Lung (tissue), 12 donors: ENCODE measurements around the gene DACT3. TPM values are rescaled to one million over a fixed set of nuclear protein-coding genes. Genes with fewer than 3 reads are reported as not detected.

Experiments
- ATAC-seq: fragments of 200-7000 bp; cut with Tn5 transposase; one replicate; pipeline ENCODE4 v1.9.1; 2020; ENCODE audit warnings: moderate number of reproducible peaks; ENCODE audit not compliant: insufficient read depth, low FRiP score
- DNase-seq, 3 donors: peaks; one replicate each; pipeline ENCODE4 v3.0.0-alpha.2; 2013 to 2017
- H3K27ac ChIP-seq, 2 donors: one replicate each; pipeline ENCODE4 v1.5.1; 2013; ENCODE audit warnings: mild to moderate bottlenecking in 2 of 2, moderate library complexity in 2 of 2, control low read depth in 1 of 2, inconsistent platforms in 1 of 2, low read depth in 1 of 2, low read length in 1 of 2
- H3K27me3 ChIP-seq, 3 donors: one replicate each; pipeline ENCODE4 v1.5.1; 2013; ENCODE audit warnings: low read length in 2 of 3; ENCODE audit not compliant: control insufficient read depth in 3 of 3, insufficient read depth in 3 of 3
- H3K36me3 ChIP-seq, 4 donors: one replicate each; pipeline ENCODE4 v1.5.1; 2013; ENCODE audit warnings: low read length in 4 of 4, mild to moderate bottlenecking in 1 of 4, moderate library complexity in 1 of 4; ENCODE audit not compliant: control insufficient read depth in 4 of 4, insufficient read depth in 4 of 4
- H3K4me1 ChIP-seq, 5 donors: one replicate each; pipeline ENCODE4 v1.5.1; 2013; ENCODE audit warnings: low read length in 5 of 5, mild to moderate bottlenecking in 2 of 5, moderate library complexity in 1 of 5; ENCODE audit not compliant: control insufficient read depth in 5 of 5, insufficient read depth in 5 of 5
- H3K4me3 ChIP-seq: one replicate; pipeline ENCODE4 v1.5.1; 2013; ENCODE audit warnings: mild to moderate bottlenecking, control low read depth, moderate library complexity
- H3K9ac ChIP-seq, 2 donors: one replicate each; pipeline ENCODE4 v1.5.1; 2013; ENCODE audit warnings: low read length in 2 of 2, control low read depth in 1 of 2; ENCODE audit not compliant: insufficient read depth in 1 of 2
- H3K9me3 ChIP-seq, 4 donors: one replicate each; pipeline ENCODE4 v1.5.1; 2013; ENCODE audit warnings: low read length in 3 of 4, mild to moderate bottlenecking in 1 of 4, moderate library complexity in 1 of 4; ENCODE audit not compliant: control insufficient read depth in 4 of 4, insufficient read depth in 3 of 4
- WGBS, 2 donors: extraction: QIAGEN DNeasy Blood & Tissue Kit; methylation state at CpG; one replicate each; pipeline ENCODE4 v1.1.7; 2013; 5-methylcytosine and 5-hydroxymethylcytosine counted together
- polyA plus RNA-seq, 2 donors: library from polyadenylated mRNA; stranded (reverse); fragments of 200-250 nt; gene quantifications; one replicate each; pipeline ENCODE4 v1.2.1, GENCODE V29; 2013
- total RNA-seq, 2 donors: library from RNA; depleted of rRNA in 1 of 2; stranded (reverse); fragments of >200 nt in 1 of 2; gene quantifications; one replicate each; pipeline ENCODE4 v1.2.1, GENCODE V29; 2014 to 2021
- TF ChIP-seq, protein P1 (sequence below): IDR thresholded peaks from 2 replicates; pipeline ENCODE4 v1.5.1; 2012; ENCODE audit warnings: mild to moderate bottlenecking; ENCODE audit errors: control extremely low read depth, extremely low read depth
- donor health status: control.
- donor health status: control.
- donor health status: Bipolar disorder and iron deficiency.
- donor health status: healthy.
- donor health status: DM: yes; HTN: yes; CAD: no.

The DACT3 gene
- total and polyA plus RNA-seq, 4 donors = 2.8 to 14.0 (median 5.8) TPM

DNA sequence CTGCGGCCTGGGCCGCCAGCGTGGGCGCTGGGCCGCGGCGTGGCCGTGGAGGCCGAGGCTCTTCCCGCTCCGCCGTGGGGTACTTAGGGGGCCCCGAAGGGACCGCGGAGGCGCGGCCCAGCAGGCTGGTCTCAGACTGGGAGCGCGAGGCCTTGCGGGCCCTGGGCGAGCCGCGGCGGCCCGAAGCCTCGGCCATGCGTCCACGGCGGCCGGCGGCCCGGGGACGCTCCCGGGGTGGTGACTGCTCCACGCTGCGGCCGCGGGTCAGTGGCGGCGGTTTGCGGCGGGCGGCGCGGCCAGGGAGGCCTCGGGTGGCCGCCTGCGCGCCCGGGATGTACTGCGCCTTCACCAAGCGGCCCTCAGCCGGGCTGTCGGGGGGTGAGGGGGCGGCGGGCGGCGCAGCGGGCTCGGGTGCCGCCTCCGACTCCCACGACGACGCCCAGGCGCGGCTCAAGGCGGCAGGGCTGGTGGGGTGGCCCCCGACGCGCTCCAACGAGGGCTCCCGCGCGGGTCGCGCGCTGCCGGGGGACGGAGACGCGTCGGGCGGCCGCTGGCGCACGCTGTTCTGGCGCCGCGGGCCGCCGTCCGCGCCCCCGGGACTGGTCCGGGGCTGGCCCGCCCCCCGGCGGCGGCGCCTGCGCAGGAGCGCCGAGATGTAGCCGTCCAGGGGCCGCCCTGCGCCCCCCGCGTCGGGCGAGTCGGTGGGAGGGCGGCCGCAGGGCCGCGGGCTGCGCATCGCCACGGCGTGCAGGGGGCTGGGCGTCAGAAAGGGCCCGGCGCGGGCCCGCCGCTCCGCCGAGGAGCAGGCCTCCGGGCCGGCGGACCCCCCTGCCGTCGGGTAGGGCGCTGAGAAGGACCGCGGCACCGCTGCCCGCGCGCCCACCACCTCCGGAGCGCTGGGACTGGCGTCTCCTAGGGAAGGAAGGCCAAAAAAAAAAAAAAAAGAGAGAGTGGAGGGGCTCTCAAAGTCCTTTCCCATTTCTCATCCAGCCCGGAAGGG is 11.7 kb downstream of the DACT3 start:
- WGBS, 2 donors = 23 to 30% methylated on average over 68 to 144 of the region's 144 CpGs
- H3K9ac ChIP-seq = no peak overlapping the region
- H3K4me3 ChIP-seq = no peak overlapping the region
- no peak for DNase-seq
- H3K36me3 ChIP-seq = peaks cover 0 to 25% (median 8%) of the 10 kb centered on the region in 4 donors
- H3K4me1 ChIP-seq = peaks cover 0 to 10% (median 3%) of the 10 kb centered on the region in 5 donors
- H3K27me3 ChIP-seq = peaks cover 0 to 22% (median 0%) of the 10 kb centered on the region in 3 donors
- H3K9me3 ChIP-seq = peaks cover 0 to 12% (median 1%) of the 10 kb centered on the region in 4 donors
- no peak for ATAC-seq
- no peak overlapping the region for H3K27ac ChIP-seq
- TF ChIP-seq, protein P1, sequence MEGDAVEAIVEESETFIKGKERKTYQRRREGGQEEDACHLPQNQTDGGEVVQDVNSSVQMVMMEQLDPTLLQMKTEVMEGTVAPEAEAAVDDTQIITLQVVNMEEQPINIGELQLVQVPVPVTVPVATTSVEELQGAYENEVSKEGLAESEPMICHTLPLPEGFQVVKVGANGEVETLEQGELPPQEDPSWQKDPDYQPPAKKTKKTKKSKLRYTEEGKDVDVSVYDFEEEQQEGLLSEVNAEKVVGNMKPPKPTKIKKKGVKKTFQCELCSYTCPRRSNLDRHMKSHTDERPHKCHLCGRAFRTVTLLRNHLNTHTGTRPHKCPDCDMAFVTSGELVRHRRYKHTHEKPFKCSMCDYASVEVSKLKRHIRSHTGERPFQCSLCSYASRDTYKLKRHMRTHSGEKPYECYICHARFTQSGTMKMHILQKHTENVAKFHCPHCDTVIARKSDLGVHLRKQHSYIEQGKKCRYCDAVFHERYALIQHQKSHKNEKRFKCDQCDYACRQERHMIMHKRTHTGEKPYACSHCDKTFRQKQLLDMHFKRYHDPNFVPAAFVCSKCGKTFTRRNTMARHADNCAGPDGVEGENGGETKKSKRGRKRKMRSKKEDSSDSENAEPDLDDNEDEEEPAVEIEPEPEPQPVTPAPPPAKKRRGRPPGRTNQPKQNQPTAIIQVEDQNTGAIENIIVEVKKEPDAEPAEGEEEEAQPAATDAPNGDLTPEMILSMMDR = no peak

DNA sequence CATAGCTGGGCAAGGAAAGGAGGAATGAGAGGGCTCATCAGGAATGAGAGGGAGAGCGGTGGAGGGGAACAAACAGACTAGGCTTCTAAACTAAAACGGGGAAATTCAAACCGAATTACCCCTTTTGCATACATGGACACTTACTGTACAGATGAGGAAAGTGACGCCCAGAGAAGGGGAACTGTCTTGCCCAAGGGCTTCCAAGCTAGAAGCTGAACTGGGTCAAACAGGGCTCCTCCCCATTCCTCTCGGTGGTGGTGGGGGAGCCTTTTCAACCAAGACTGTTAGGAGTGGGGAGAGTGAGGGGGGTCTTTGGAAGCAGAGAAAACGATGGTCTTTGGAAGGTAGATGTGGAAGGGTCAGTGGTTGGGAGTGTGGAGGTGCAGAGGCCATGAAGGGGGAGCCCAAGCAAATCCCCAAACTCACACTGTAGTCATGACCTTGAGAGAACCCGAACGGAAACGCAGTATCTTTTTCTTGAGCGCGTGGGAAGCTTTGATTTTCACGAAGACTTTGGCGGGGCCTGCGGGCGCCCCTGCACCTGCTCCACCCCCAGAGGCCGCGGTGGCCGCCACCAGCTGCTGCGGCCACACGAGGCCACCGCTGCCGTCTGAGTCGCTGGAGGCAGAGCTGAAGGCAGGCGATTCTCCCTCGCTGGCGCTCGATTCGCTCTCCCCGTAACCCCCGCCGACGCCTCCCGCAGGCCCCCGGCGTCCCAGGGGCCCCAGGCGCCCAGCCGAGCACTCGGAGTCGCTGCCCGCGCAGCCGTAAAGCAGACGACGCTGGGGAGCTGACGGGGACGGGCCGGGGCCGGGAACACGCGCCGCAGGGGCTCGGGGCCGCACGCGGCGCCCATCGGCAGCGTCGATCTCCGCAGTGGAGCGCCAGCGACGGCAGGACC is 12.7 kb downstream of the DACT3 start:
- DNase-seq (no peak), ATAC-seq (no peak)
- Histone ChIP-seq H3K4me3 (no peak overlapping the region), H3K9me3 (peaks cover 0 to 12% (median 1%) of the 10 kb centered on the region in 4 donors), H3K27me3 (peaks cover 0 to 22% (median 0%) of the 10 kb centered on the region in 3 donors), H3K27ac (no peak overlapping the region), H3K4me1 (peaks cover 0 to 5% (median 3%) of the 10 kb centered on the region in 5 donors), H3K9ac (no peak overlapping the region), H3K36me3 (peaks cover 0 to 22% (median 8%) of the 10 kb centered on the region in 4 donors)
- WGBS, 2 donors = 30 to 35% methylated on average over 54 to 63 of the region's 63 CpGs
- TF ChIP-seq, protein P1 = no peak

DNA sequence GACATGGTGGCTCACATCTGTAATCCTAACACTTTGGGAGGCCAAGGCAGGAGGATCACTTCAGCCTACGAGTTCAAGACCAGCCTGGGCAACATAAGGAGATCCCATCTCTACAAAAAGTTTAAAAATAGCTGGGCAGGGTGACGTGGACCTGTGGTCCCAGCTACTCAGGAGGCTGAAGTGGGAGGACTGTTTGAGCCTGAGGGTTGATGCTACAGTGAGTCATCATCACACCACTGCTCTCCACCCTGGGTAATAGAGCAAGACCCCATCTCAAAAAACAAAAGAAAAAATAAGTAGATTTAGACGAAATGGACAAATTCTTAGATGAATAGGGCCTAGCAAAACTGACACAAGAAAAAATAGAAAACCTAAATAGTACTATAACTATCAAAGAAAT is 14.6 kb downstream of the DACT3 start:
- Histone ChIP-seq H3K9ac (no peak overlapping the region), H3K9me3 (peaks cover 0 to 12% (median 1%) of the 10 kb centered on the region in 4 donors), H3K27me3 (peaks cover 0 to 22% (median 0%) of the 10 kb centered on the region in 3 donors), H3K36me3 (peaks cover 0 to 15% (median 8%) of the 10 kb centered on the region in 4 donors), H3K4me3 (no peak overlapping the region), H3K4me1 (peaks cover 0 to 5% (median 3%) of the 10 kb centered on the region in 5 donors), H3K27ac (no peak overlapping the region)
- WGBS, 2 donors = 74 to 88% methylated on average over 3 of the region's 3 CpGs
- DNase-seq = no peak
- no peak for ATAC-seq
- TF ChIP-seq, protein P1 = no peak
